Daoy (cell line): ENCODE data around the gene PSENEN. TPM values are rescaled to one million over a fixed set of nuclear protein-coding genes. Genes with fewer than 3 reads are reported as not detected.
"Not testable (repeated sequence)": the region's sequence is repeated elsewhere in the genome, so short reads cannot be mapped to it uniquely, and the experiment has no call there.

Experiments used
- DNase-seq: peaks from one replicate; pipeline ENCODE4 v3.0.0-alpha.2; 2015; ENCODE audit warnings: low read depth
- total RNA-seq: library from RNA; depleted of rRNA; stranded (reverse); fragments of >200 nt; shearing (Covaris generic); gene quantifications from 2 replicates; pipeline ENCODE4 v1.2.3, GENCODE V29; 2014; rRNA removed

PSENEN gene
- total RNA-seq, 1 experiment from 2014 or later, result 63.9 TPM

DNA sequence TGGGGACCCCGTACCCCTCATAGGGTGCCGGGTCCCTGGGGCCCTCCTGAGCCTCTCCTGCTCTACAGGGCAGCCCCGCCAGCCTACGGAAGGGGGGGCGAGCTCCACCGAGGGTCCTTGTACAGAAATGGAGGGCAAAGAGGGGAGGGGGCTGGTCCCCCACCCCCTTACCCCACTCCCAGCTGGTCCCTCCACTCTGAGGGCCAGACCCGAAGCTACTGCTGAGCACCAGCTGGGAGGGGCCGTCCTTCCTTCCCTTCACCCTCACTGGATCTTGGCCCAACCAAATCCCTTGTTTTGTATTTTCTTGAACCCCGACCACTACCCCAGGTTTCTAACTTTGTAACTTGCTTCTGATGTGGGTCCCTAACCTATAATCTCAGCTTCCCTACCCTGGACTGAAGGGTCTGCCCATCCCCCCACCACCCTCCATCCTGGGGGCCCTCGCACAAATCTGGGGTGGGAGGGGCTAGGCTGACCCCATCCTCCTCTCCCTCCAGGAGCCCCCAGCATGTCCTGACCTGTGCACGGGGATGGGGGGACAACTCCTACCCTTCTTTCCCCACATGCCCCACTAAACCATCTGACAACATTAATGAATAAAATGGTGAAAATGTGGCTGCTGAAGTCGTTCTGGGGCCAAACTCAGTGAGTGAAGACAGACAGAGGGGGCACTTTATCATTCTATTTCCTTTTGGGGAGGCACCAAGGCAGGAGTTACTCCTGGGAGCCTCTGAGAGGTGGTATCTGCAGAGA is 42.9 kb downstream of the PSENEN start:
- DNase-seq, result no peak

DNA sequence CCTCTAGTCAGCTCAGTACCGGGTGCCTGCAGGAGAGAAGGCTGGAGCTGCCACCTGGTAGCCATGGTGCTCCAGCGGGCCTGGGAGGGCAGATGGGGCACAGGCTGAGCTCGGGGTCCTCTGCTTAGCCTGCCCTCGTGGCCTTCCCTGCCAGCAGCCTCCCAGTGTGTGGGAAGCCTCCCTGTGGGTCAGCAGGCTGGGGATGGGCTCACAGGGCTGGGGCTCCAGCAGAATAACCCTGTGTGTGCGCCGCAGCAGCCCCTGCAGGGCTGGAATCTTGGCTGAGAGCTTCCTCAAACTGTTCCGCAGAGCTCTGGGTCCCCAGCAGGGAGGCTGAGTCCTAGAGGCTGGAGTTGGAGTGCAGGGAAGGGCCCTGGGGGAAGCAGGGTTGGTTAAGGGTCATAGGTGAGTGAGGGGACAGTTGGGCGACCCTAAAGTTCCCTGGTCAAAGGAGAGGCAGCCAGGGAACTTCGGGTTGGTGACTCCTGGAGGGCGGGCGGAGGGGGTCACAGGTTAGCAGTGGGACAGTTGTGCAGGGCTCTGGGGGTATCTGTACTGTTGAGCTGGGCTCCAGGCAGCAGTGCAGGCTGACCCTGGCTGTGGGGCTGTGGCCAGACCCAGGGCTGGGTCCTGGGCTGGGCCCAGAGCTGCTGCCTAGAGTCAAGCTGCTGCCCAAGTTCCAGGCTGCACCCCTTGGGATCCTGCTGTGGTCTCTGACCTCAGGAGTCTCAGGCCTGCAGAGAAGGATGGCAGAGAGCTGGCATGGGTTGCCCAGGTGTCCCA is 43.9 kb downstream of the PSENEN start:
- no peak for DNase-seq

DNA sequence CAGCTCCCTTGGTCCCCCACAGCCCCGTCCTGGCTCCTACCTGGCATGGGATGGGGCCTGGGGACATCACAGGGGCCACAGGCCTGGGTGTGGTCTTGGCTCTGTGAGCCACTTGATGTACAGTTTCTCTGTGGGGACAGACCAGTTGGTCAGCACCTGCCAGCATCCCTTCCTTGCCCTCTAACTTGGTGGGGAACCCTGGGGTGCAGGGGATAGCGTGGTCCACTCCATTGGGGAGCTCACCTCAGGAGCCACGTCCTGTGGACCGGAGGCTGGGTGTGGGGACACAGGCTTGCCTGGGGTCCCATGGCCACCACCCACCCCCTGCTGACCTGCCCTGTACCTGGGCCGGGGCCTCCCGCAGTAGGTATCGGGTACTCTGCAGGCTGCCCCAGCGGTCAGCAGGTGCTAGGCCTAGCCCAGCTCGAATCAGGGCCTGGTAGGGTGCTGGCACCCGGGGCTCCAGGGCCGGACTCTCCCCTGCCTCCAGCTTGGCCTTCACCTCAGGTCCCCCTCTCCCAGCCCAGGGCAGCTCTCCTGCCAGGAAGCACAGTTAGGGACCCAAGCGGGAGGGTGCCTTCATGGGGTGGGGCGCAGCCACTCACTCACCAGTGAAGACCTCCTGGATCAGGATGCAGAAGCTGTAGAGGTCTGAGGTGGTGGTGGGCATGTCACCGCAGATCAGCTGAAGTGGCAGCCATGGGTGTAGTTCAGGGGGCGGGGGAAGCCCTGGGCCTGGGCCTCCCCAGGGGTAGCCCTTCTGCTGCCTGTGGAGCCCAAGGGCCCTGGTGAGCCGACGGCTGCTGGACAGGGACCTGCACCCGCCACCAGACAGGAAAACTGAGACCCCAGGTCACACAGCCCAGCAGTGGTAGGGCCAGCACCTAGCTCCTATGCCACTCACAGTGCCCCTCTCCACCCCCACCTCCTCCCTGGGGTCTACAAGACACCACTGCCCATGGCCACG is 44.8 kb downstream of the PSENEN start:
- no peak for DNase-seq

DNA sequence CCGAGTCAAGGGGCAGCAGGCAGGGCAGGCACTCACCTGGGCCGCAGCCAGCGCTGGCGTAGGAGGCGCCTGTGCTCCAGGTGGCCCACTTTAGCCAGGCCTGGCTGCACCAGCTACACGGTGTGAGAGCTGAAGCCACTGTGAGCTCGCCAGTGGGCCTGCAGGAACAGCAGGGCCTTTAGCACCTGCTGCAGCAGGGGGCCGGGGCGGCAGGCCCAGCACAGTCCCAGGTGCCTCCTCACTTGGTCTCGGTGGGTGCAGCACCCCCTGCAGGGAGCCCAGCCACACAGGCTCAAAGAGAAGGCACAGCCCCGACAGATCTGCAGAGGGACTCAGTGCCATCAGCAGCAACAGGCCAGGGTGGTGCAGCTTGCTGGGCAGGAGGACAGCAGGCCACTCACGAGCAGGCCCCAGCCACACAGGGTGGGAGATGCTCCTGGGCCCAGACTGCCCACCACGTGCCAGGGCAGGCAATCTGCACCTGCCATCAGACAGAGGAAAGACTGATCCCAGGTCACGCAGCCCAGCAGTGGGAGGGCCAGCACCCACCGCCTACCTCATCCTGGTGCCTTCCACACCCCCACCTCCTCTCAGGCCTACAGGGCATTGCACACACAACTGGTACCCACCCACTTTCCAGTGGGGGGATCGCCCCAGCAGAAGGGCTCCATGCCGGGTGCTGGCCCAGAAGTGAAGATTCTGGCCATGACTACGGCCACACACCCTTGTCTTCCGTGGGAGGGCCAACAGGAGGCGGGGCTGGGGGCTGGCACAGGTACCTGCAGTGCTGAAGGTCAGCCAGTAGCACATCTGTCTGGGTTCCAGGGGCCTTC is 45.7 kb downstream of the PSENEN start:
- DNase-seq, result no peak

DNA sequence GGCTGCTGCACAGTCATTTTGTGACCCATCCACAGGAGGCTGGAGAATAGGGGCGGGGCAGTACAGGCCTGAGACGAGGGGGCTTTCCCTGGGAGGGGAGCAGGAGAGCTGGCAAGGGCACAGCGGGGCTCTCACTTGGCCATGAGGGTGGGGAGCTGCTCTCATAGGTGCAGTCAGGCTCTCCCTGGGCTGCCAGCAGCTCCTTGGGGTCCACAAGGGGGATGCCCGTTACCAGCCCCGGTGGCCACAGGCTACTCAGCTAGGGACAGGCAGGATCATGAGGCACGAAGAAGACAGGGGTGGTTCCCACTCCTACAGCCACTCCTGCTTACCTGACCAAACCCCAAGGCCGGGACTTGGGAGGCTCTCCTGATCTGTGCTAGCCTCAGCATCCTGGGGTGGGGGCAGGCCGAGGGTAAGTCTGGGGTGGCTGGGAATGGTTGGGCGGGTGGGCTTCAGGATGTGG is 46.4 kb downstream of the PSENEN start:
- no peak for DNase-seq

DNA sequence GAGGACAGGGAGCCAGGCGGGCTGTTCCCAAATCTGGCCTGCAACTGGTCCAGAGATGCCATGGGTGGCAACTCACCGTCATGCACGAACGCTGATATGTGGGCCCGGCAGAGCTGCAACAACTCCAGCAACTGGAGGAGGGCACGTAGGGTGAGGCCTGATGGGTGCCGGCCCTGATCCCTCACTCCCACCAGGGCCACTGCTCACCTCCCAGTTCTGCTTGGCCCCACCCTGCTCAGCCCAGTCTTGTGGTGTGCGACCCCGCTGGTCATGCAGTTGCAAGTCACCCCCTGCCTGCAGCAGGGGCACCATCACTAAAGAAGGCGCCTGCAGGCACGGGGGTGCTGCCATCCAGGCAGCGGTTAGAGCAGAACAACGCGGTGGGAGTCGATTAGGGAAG is 46.9 kb downstream of the PSENEN start:
- no peak for DNase-seq

DNA sequence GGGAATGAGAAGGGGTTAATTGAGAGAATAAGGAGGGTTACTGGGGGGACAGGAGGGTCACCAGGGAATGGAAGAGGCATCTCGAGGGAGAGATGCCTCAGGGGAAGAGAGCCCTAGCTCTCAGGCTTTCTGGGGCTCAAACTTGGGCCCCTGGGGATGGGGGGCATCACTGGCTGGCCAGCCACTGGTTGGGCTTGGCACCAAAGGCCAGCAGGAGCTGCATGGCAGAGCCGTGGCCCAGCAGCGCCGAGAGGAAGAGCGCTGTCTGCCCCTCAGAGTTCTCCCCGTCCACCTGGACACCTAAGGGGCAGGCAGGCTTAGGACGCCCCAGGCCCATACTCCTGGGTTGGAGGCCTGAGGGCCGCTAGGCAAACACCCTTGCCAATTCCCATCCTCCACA is 47.4 kb downstream of the PSENEN start:
- no peak for DNase-seq

DNA sequence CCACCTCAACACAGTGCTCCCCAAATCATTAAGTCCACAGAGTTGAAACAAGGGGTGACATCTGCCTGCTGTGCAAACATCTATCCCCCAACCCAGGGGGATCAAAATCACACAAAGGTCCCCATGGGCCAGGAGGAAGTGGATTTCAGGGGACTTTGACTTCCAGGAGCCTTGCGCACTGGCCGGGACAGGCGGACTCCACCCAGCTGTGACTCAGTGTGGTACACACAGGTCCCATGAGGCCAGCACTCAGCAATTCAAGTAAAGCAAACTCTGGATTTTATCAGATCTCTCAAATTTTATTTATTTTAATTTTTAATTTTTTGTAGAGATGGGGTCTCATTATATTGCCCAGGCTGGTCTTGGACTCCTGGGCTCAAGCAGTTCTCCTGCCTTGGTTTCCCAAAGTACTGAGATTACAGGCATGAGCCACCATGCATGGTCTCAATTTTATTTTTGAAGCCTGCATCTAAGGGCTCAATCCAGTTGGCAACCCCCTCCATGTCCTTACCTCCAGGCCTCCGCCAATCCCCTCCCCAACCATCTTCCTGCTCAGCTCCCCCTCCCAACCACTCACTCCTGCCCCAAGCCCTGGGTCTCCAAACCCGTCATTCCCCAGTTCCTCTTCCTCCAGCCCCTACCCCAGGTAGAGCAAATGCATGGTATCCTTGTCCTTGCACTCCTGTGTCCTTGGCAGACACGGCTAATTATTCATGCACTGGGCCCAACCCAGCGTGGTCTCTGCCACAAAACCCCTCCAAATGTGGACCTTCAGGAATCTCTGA is 48.1 kb downstream of the PSENEN start:
- peak; percentile 41 for DNase-seq

DNA sequence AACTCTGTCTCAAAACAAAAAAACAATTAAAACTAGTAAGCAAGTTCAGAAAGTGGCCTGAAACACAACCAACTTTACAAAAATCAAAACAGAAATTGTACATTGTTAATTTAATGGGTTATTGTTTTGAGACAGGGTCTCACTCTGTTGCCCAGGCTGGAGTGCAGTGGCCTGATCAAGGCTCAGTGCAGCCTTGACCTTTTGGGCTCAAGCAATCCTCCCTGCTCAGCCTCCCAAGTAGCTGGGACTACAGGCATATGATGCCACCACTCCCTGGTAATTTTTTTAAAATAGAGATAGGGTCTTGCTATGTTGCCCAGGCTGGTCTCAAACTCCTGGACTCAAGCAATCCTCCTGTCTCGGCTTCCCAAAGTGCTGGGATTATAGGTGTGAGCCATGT is 50.1 kb downstream of the PSENEN start:
- not testable (repeated sequence) for DNase-seq

Other genes starting within 250 kb of the PSENEN start
- gene DMKN, start 232.0 kb upstream of the PSENEN start, total RNA-seq, result 38.1 and 54.3 TPM in 2 replicates
- 0.11 TPM in 1 of 2 replicates, not detected in the other for gene SBSN, start 217.3 kb upstream of the PSENEN start, total RNA-seq
- gene GAPDHS, start 212.2 kb upstream of the PSENEN start, total RNA-seq, result not detected in 2 replicates
- 113 and 114 TPM in 2 replicates for gene TMEM147, start 200.0 kb upstream of the PSENEN start, total RNA-seq
- gene ATP4A, start 182.0 kb upstream of the PSENEN start, total RNA-seq, result not detected in 2 replicates
- not detected in 2 replicates for gene PMIS2, start 159.5 kb upstream of the PSENEN start, total RNA-seq
- 14.9 and 21.3 TPM in 2 replicates for gene HAUS5, start 132.9 kb upstream of the PSENEN start, total RNA-seq
- 129 and 147 TPM in 2 replicates for gene RBM42, start 116.6 kb upstream of the PSENEN start, total RNA-seq
- gene ETV2, start 103.9 kb upstream of the PSENEN start, total RNA-seq, result not detected in 2 replicates
- 460 and 655 TPM in 2 replicates for gene COX6B1, start 97.3 kb upstream of the PSENEN start, total RNA-seq
- gene UPK1A, start 79.1 kb upstream of the PSENEN start, total RNA-seq, result not detected in 2 replicates
- gene ZBTB32, start 41.1 kb upstream of the PSENEN start, total RNA-seq, result 0.06 TPM in 1 of 2 replicates, not detected in the other
- gene KMT2B, start 27.6 kb upstream of the PSENEN start, total RNA-seq, result 6.3 and 18.6 TPM in 2 replicates
- 2.8 and 3.9 TPM in 2 replicates for gene IGFLR1, start 3.2 kb upstream of the PSENEN start, total RNA-seq
- 9.6 and 16.7 TPM in 2 replicates for gene U2AF1L4, start 233 bp upstream of the PSENEN start, total RNA-seq
- 13.3 and 13.8 TPM in 2 replicates for gene LIN37, start 2.9 kb downstream of the PSENEN start, total RNA-seq
- gene HSPB6, start 11.4 kb downstream of the PSENEN start, total RNA-seq, result 0.06 TPM in 1 of 2 replicates, not detected in the other
- 1.6 and 3.2 TPM in 2 replicates for gene PROSER3, start 12.5 kb downstream of the PSENEN start, total RNA-seq
- gene ARHGAP33, start 29.9 kb downstream of the PSENEN start, total RNA-seq, result 7.0 and 9.0 TPM in 2 replicates
- not detected in 2 replicates for gene PRODH2, start 67.2 kb downstream of the PSENEN start, total RNA-seq
- gene NPHS1, start 106.9 kb downstream of the PSENEN start, total RNA-seq, result not detected in 2 replicates
- gene KIRREL2, start 111.3 kb downstream of the PSENEN start, total RNA-seq, result 0.34 and 0.60 TPM in 2 replicates
- 2.5 and 6.5 TPM in 2 replicates for gene APLP1, start 122.9 kb downstream of the PSENEN start, total RNA-seq
- 8.5 and 33.9 TPM in 2 replicates for gene NFKBID, start 154.9 kb downstream of the PSENEN start, total RNA-seq
- not detected in 2 replicates for gene HCST, start 156.9 kb downstream of the PSENEN start, total RNA-seq
- gene TYROBP, start 162.6 kb downstream of the PSENEN start, total RNA-seq, result not detected in 2 replicates
- gene LRFN3, start 190.7 kb downstream of the PSENEN start, total RNA-seq, result 1.2 and 1.4 TPM in 2 replicates
- 44.7 and 49.8 TPM in 2 replicates for gene SDHAF1, start 249.5 kb downstream of the PSENEN start, total RNA-seq